Endodermal cell (in vitro differentiated cells): ENCODE data around the gene LGR4. TPM values are rescaled to one million over a fixed set of nuclear protein-coding genes. Genes with fewer than 3 reads are reported as not detected.
"Not testable (repeated sequence)": the region's sequence is repeated elsewhere in the genome, so short reads cannot be mapped to it uniquely, and the experiment has no call there.

Experiments used
- DNase-seq: peaks from one replicate; pipeline ENCODE4 v3.0.0-alpha.2; 2017
- H3K27ac ChIP-seq: 2 replicates; pipeline ENCODE4 v1.5.1; 2013; ENCODE audit warnings: mild to moderate bottlenecking, low read depth, low read length, moderate library complexity
- H3K27me3 ChIP-seq: 2 replicates; pipeline ENCODE4 v1.6.1; 2013; ENCODE audit warnings: mild to moderate bottlenecking, low read length, moderate library complexity; ENCODE audit not compliant: insufficient read depth, control insufficient read depth, poor library complexity, severe bottlenecking
- H3K36me3 ChIP-seq: 2 replicates; pipeline ENCODE4 v1.7.0; 2013; ENCODE audit warnings: mild to moderate bottlenecking, low read length, moderate library complexity; ENCODE audit not compliant: control insufficient read depth, insufficient read depth
- H3K4me1 ChIP-seq: one replicate; pipeline ENCODE4 v1.7.0; 2013; ENCODE audit warnings: low read length; ENCODE audit not compliant: control insufficient read depth, insufficient read depth
- H3K4me3 ChIP-seq: 2 replicates; pipeline ENCODE4 v1.5.1; 2013; ENCODE audit warnings: mild to moderate bottlenecking, low read length, moderate library complexity
- H3K9ac ChIP-seq: 2 replicates; pipeline ENCODE4 v1.6.1; 2013; ENCODE audit warnings: mild to moderate bottlenecking, low read length, moderate library complexity; ENCODE audit not compliant: poor library complexity, severe bottlenecking; ENCODE audit errors: extremely low read depth
- H3K9me3 ChIP-seq: 2 replicates; pipeline ENCODE4 v1.6.1; 2013; ENCODE audit warnings: mild to moderate bottlenecking, low read length, moderate library complexity; ENCODE audit not compliant: control insufficient read depth
- H3K27ac Mint-ChIP-seq: 2 replicates; pipeline ENCODE4 v1.8.0; 2020; ENCODE audit warnings: mixed read lengths
- H3K27me3 Mint-ChIP-seq: 2 replicates; pipeline ENCODE4 v1.8.0; 2021; ENCODE audit warnings: mild to moderate bottlenecking, mixed read lengths; ENCODE audit not compliant: insufficient read depth
- H3K36me3 Mint-ChIP-seq: 2 replicates; pipeline ENCODE4 v1.8.0; 2020; ENCODE audit warnings: low read depth, mixed read lengths
- H3K4me1 Mint-ChIP-seq: 2 replicates; pipeline ENCODE4 v1.8.0; 2020; ENCODE audit warnings: mixed read lengths
- H3K4me3 Mint-ChIP-seq: 2 replicates; pipeline ENCODE4 v1.8.0; 2020; ENCODE audit warnings: mild to moderate bottlenecking, moderate library complexity, mixed read lengths
- H3K9me3 Mint-ChIP-seq: 2 replicates; pipeline ENCODE4 v1.8.0; 2020; ENCODE audit warnings: mild to moderate bottlenecking, mixed read lengths
- WGBS, 2 experiments: methylation state at CpG; one replicate each; pipeline versions ENCODE4 v1.1.5 to v1.1.7; 2013; ENCODE audit warnings: missing lambda C conversion rate in 2 of 2, mixed read lengths in 1 of 2; ENCODE audit not compliant: insufficient coverage in 1 of 2, insufficient read length in 1 of 2; 5-methylcytosine and 5-hydroxymethylcytosine counted together
- total RNA-seq, 2 donors: library from RNA; stranded (reverse); fragmentation: NEBNext Ultra II Directional in 1 of 2; extraction: Animal tissue kit (Norgen Biotek cat#: 25700) in 1 of 2; gene quantifications; 2 replicates in 1 of 2; 3 replicates in 1 of 2; pipeline ENCODE4 v1.2.1, GENCODE V29; 2021
- TF ChIP-seq, protein P1 (sequence below): fragments of 200-600 bp; sonication (generic); conservative IDR thresholded peaks from 2 replicates; pipeline ENCODE4 v1.5.0; 2021; ENCODE audit warnings: antibody characterized with exemption, mild to moderate bottlenecking

Gene LGR4
- total RNA-seq, 2 donors from 2014 or later = 73.7 to 75.6 TPM

DNA sequence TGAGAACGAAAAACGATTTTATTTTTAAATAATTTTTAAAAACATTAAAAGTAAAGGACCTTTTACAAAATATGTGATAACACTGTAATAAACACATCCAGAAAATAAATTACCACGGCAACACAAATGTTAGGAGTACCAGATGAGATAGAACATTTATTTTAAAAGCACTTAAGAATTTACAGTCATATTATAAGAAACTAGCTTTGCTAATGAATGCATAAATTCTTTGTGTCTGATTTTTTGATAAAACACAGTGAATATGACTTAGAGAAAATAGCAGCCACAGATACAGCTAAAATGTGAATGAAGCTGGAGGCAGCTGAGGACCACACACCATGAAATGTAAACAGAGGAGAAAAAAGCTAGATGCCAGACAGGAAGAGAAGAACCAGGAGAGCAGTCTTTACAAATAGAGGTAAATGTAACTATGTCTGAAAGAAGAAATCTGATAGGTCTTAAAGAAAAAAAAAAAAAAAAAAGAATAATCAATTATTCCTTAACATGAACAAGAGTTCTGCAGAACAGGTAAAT, 124.2 kb downstream of the LGR4 start:
- Mint-ChIP-seq H3K4me1 (peaks cover 45% of the 10 kb centered on the region), H3K9me3 (peaks cover 3% of the 10 kb centered on the region), H3K27me3 (no peaks in the 10 kb centered on the region), H3K4me3 (no peak overlapping the region), H3K36me3 (peaks cover 23% of the 10 kb centered on the region), H3K27ac (no peak overlapping the region)
- no peak for DNase-seq
- TF ChIP-seq, protein P1, sequence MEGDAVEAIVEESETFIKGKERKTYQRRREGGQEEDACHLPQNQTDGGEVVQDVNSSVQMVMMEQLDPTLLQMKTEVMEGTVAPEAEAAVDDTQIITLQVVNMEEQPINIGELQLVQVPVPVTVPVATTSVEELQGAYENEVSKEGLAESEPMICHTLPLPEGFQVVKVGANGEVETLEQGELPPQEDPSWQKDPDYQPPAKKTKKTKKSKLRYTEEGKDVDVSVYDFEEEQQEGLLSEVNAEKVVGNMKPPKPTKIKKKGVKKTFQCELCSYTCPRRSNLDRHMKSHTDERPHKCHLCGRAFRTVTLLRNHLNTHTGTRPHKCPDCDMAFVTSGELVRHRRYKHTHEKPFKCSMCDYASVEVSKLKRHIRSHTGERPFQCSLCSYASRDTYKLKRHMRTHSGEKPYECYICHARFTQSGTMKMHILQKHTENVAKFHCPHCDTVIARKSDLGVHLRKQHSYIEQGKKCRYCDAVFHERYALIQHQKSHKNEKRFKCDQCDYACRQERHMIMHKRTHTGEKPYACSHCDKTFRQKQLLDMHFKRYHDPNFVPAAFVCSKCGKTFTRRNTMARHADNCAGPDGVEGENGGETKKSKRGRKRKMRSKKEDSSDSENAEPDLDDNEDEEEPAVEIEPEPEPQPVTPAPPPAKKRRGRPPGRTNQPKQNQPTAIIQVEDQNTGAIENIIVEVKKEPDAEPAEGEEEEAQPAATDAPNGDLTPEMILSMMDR = no peak
- Histone ChIP-seq H3K36me3 (peaks cover 11% of the 10 kb centered on the region), H3K27me3 (no peaks in the 10 kb centered on the region), H3K4me3 (no peak overlapping the region), H3K9me3 (no peaks in the 10 kb centered on the region), H3K9ac (no peak overlapping the region), H3K4me1 (peaks cover 20% of the 10 kb centered on the region), H3K27ac (no peak overlapping the region)
- WGBS, 2 experiments = no CpG with 5 or more reads among the region's 3 CpGs

DNA sequence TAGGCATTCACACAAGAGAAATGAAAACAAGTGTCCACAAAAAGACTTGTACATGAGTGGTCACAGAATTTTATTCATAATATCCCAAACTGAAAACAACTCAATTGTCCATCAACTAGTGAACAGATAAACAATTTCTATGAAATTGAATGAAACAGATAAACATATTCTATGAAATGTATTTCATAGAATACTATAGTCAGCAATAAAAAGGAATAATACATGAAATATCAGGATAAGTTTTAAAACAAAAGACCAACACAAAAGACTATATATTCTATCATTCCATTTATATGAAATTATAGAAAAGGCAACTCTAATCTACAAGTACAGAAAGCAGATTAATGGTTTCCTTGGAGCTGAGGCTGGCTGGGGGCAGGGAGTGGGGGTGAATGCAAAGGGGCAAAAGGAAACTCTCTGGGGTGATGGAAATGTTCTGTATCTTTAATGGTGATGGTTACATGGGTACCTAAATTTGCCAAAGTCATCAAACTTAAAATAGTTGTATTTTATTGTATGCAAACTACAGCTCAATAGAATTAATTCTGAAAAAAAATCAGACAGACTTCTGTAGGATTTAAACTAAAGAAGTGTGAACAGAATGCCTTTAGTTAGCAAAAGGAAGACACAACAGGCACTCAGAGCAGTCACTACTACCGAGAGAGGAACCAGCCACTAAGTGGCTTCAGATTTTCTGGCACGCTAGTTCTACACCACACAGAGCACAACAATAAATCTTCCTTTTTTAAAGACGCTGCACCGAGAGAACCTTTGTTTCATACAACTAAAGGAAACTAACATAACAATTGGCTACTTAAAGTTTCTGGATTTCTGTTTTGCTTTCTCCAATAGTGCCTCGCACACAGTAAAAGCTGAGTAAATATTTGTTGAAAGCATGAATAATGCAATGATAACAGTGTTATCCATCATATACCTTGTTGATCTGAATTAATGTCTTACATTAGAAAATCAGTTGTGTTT, 124.9 kb downstream of the LGR4 start:
- Histone ChIP-seq H3K36me3 (peaks cover 11% of the 10 kb centered on the region), H3K4me1 (peaks cover 20% of the 10 kb centered on the region), H3K4me3 (no peak overlapping the region), H3K9ac (no peak overlapping the region), H3K9me3 (no peaks in the 10 kb centered on the region), H3K27me3 (no peaks in the 10 kb centered on the region), H3K27ac (no peak overlapping the region)
- H3K4me1 Mint-ChIP-seq = peaks cover 41% of the 10 kb centered on the region
- peak overlapping the region; percentile 50 for H3K27ac Mint-ChIP-seq
- TF ChIP-seq, protein P1 = no peak
- no peaks in the 10 kb centered on the region for H3K27me3 Mint-ChIP-seq
- peak overlapping the region; percentile 22 for H3K4me3 Mint-ChIP-seq
- DNase-seq = no peak
- 19 to 29% methylated on average over 4 to 5 of the region's 5 CpGs for WGBS, 2 experiments
- H3K36me3 Mint-ChIP-seq = peaks cover 25% of the 10 kb centered on the region
- peaks cover 3% of the 10 kb centered on the region for H3K9me3 Mint-ChIP-seq

DNA sequence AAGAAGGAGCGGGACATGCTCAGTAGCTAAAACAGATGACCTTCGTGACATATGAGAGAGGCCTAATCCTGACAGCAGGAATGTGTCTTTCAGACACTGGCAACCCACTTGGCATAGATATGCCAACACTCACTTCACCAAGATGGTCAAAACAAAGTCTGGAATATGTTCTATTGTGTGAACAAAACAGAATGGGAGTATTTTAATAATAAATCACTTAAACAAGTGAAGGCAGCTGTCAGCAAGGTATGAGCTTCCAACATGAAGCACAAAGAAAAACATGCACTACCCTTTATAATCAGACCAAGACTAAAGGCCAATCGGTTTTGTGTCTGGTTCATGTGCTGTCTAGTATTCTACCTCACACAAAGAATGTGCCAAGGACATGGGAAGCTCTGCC, 132.6 kb downstream of the LGR4 start:
- no peak for DNase-seq
- Mint-ChIP-seq H3K27me3 (no peaks in the 10 kb centered on the region), H3K4me1 (no peaks in the 10 kb centered on the region), H3K36me3 (peaks cover 41% of the 10 kb centered on the region), H3K9me3 (peaks cover 6% of the 10 kb centered on the region), H3K27ac (no peak overlapping the region), H3K4me3 (no peak overlapping the region)
- Histone ChIP-seq H3K4me3 (no peak overlapping the region), H3K36me3 (peaks cover 24% of the 10 kb centered on the region), H3K4me1 (no peaks in the 10 kb centered on the region), H3K27ac (peak overlapping the region; percentile 36), H3K27me3 (no peaks in the 10 kb centered on the region), H3K9me3 (no peaks in the 10 kb centered on the region), H3K9ac (no peak overlapping the region)
- WGBS, 2 experiments = 81 to 93% methylated on average over 2 to 3 of the region's 3 CpGs
- TF ChIP-seq, protein P1 = no peak

DNA sequence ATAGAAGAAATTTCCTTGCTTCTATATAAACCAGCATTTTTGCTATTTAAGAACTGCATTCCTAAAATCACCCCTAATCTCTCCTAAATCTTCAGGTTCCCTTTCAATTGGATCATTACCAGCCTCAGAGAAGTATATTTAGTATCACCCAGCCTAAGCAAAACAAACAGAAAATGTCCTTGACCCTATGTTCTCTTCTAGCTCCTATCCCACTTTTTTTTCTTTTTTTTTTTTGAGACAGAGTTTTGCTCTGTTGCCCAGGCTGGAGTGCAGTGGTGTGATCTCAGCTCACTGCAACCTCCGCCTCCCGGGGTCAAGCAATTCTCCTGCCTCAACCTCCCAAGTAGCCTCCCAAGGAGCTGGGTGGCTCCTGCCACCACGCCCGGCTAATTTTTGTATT, 137.8 kb downstream of the LGR4 start:
- Mint-ChIP-seq H3K36me3 (peaks cover 29% of the 10 kb centered on the region), H3K4me1 (peaks cover 23% of the 10 kb centered on the region)
- peaks cover 11% of the 10 kb centered on the region for H3K4me1 ChIP-seq
- peaks cover 18% of the 10 kb centered on the region for H3K36me3 ChIP-seq
- H3K27ac Mint-ChIP-seq, H3K9ac ChIP-seq, H3K9me3 ChIP-seq, H3K4me3 Mint-ChIP-seq, H3K9me3 Mint-ChIP-seq, H3K27ac ChIP-seq, H3K27me3 ChIP-seq, DNase-seq, H3K27me3 Mint-ChIP-seq, H3K4me3 ChIP-seq: not testable (repeated sequence)
- 81 to 96% methylated on average over 4 of the region's 4 CpGs for WGBS, 2 experiments
